SK-N-MC (cell line): ENCODE results near the gene VSIG2.
"Not testable (repeated sequence)": the region's sequence is repeated elsewhere in the genome, so short reads cannot be mapped to it uniquely, and the experiment has no call there.

Experiments used
- DNase-seq: peaks from one replicate; pipeline ENCODE4 v3.0.0-alpha.2; 2011; ENCODE audit warnings: low read depth, low spot score
- H3K27ac ChIP-seq: fragments of 200-600 bp; sonication (generic); 2 replicates; pipeline ENCODE4 v1.5.1; 2016; ENCODE audit warnings: mixed run types
- H3K36me3 ChIP-seq: fragments of 200-600 bp; sonication (generic); 2 replicates; pipeline ENCODE4 v1.6.1; 2017; ENCODE audit warnings: antibody characterized with exemption, low read length, mixed read lengths; ENCODE audit not compliant: insufficient read depth
- H3K4me3 ChIP-seq: fragments of 200-600 bp; sonication (generic); 2 replicates; pipeline ENCODE4 v1.5.1; 2016
- H3K9ac ChIP-seq: fragments of 200-600 bp; sonication (generic); 2 replicates; pipeline ENCODE4 v1.8.0; 2017; ENCODE audit warnings: mixed run types, mixed read lengths; ENCODE audit not compliant: insufficient read length
- H3K9me3 ChIP-seq: fragments of 200-600 bp; sonication (generic); 2 replicates; pipeline ENCODE4 v1.6.1; 2017; ENCODE audit warnings: low read depth, mild to moderate bottlenecking, antibody characterized with exemption, low read length, moderate library complexity, mixed read lengths
- EZH2 ChIP-seq: fragments of 200-600 bp; sonication (generic); IDR thresholded peaks from one replicate; pipeline ENCODE4 v1.6.1; 2017; ENCODE audit warnings: antibody characterized with exemption
- FOXP2 ChIP-seq: optimal IDR thresholded peaks from 2 replicates; pipeline ENCODE3; 2011; ENCODE audit warnings: mild to moderate bottlenecking, moderate library complexity; ENCODE audit not compliant: insufficient read depth; ENCODE audit errors: extremely low read length, control extremely low read depth
- POLR2AphosphoS5 ChIP-seq: IDR thresholded peaks from 2 replicates; pipeline ENCODE4 v1.6.1; 2012; ENCODE audit warnings: mild to moderate bottlenecking, low read depth, low read length, borderline replicate concordance

The VSIG2 gene

GRCh38 chr11:124791626-124792341, 39.7 kb upstream of the VSIG2 start:
- Histone ChIP-seq H3K9ac (no peak overlapping the region), H3K27ac (no peak overlapping the region), H3K9me3 (no peaks in the 10 kb centered on the region), H3K36me3 (no peaks in the 10 kb centered on the region), H3K4me3 (no peak overlapping the region)
- DNase-seq, result no peak
- TF ChIP-seq FOXP2 (no peak), POLR2AphosphoS5 (no peak), EZH2 (no peak)

DNA sequence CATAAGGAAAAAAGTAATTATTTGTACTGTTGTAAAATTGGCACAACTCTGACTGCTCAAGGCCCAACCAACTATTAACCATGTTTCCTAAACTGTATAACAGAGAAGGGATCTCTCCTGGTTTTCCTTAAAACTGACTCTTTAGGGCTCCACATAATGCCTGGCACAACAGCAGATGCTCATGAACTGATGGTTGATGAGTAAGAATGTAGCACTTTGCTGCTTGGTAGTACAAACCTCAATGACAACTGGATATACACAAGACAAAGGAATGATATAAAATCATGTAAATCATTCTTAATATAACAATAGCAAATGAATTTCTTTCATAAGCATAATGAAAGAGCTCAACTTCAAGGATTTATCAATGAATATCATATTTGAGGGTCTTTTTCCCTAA, 36.5 kb upstream of the VSIG2 start:
- DNase-seq, result no peak
- H3K36me3 ChIP-seq, result no peaks in the 10 kb centered on the region
- no peaks in the 10 kb centered on the region for H3K9me3 ChIP-seq
- H3K9ac ChIP-seq, result no peak overlapping the region
- no peak overlapping the region for H3K27ac ChIP-seq
- TF ChIP-seq EZH2 (no peak), POLR2AphosphoS5 (no peak), FOXP2 (no peak)
- no peak overlapping the region for H3K4me3 ChIP-seq

- DNase-seq, result no peak
- Histone ChIP-seq H3K9ac (no peak overlapping the region), H3K27ac (no peak overlapping the region), H3K36me3 (no peaks in the 10 kb centered on the region), H3K9me3 (no peaks in the 10 kb centered on the region), H3K4me3 (no peak overlapping the region)
- no peak for TF ChIP-seq EZH2
- no peak for TF ChIP-seq FOXP2
- no peak for TF ChIP-seq POLR2AphosphoS5
These were observed 32.0 kb upstream of the VSIG2 start for GRCh38 chr11:124784051-124784450.

DNA sequence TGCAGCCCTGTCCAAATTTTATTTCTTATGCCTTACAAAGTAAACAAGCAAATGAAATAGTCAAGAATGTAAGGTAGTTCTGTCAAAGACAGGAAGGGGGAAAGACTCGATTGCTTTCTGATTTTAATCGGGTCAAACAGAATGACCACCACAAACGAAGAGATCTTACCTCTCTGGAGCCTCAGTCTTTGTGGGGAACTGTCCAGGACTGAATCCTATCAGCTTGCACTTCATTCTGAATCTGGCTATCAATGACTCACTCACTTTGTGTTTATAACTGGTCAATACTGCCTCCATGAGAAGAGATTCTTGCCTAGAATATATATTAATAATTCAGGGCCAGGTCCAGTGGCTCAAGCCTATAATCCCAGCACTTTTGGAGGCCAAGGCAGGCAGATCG, 30.9 kb upstream of the VSIG2 start:
- no peak for DNase-seq
- Histone ChIP-seq H3K36me3 (no peaks in the 10 kb centered on the region), H3K4me3 (no peak overlapping the region), H3K9me3 (no peaks in the 10 kb centered on the region), H3K27ac (no peak overlapping the region), H3K9ac (no peak overlapping the region)
- TF ChIP-seq POLR2AphosphoS5 (no peak), EZH2 (no peak)

- Histone ChIP-seq H3K27ac (no peak overlapping the region), H3K9ac (no peak overlapping the region), H3K4me3 (no peak overlapping the region), H3K9me3 (no peaks in the 10 kb centered on the region), H3K36me3 (no peaks in the 10 kb centered on the region)
- TF ChIP-seq POLR2AphosphoS5 (no peak), EZH2 (no peak), FOXP2 (no peak)
- no peak for DNase-seq
These were observed 27.5 kb upstream of the VSIG2 start for GRCh38 chr11:124779568-124779967.

- no peaks in the 10 kb centered on the region for H3K9me3 ChIP-seq
- no peak overlapping the region for H3K9ac ChIP-seq
- TF ChIP-seq POLR2AphosphoS5, result no peak
- no peak for TF ChIP-seq FOXP2
- TF ChIP-seq EZH2, result no peak
- no peaks in the 10 kb centered on the region for H3K36me3 ChIP-seq
- no peak overlapping the region for H3K4me3 ChIP-seq
- H3K27ac ChIP-seq, result no peak overlapping the region
- DNase-seq, result no peak
These were observed 26.2 kb upstream of the VSIG2 start for GRCh38 chr11:124778281-124778680.

DNA sequence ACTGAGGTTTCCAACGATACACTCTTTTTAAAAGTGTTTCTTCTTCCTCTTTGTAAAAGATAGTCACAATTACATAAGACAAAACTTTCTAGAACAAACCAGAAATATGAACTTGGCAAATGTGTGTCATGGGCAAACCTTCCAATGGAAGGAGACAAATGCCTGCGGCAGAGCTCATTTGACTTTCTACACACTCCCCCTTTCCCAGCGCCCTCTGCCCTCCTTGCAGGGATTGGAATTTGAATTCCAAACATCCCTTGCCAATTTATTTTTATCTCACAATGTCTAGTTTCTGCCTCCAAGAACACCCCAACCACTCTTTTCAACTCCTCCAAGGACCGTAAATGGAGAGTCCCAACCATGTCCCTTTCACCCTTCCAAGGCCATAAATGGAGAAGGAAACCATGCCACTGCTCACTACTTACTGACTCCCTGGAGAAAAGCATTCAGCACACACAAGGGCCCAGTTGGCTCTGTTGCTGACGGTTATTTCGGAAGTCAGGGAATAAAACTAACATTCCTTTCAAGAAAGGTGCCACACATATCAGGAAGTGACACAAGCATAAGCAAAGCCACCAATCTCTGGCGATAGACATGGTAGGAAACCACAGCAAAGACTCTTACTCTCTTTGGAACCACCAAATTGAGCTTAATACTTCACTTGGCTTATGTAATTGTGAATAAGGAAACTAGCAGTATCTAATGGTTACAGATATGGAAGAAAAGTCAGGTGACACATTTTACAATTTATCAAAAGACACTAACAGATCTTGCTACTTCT, 25.0 kb upstream of the VSIG2 start:
- Histone ChIP-seq H3K36me3 (no peaks in the 10 kb centered on the region; the same call in 1 of the 2 replicates), H3K9me3 (no peaks in the 10 kb centered on the region), H3K4me3 (no peak overlapping the region), H3K27ac (no peak overlapping the region), H3K9ac (no peak overlapping the region)
- no peak for DNase-seq
- no peak for TF ChIP-seq EZH2

- H3K27ac ChIP-seq, H3K36me3 ChIP-seq, H3K4me3 ChIP-seq, DNase-seq, H3K9ac ChIP-seq, H3K9me3 ChIP-seq: not testable (repeated sequence)
These were observed 18.9 kb upstream of the VSIG2 start for GRCh38 chr11:124770959-124771358.
